Subcutaneous abdominal adipose tissue (tissue), 5 donors: ENCODE data around the gene RAPGEF1.

Experiments
- H3K27ac ChIP-seq: one replicate; pipeline ENCODE4 v1.7.0; 2013; ENCODE audit warnings: low read depth, mild to moderate bottlenecking, inconsistent platforms, low read length, moderate library complexity
- H3K27me3 ChIP-seq, 5 donors: one replicate each; pipeline ENCODE4 v1.7.0; 2013; ENCODE audit warnings: low read length in 5 of 5, inconsistent platforms in 1 of 5; ENCODE audit not compliant: control insufficient read depth in 5 of 5, insufficient read depth in 4 of 5
- H3K36me3 ChIP-seq, 5 donors: one replicate each; pipeline ENCODE4 v1.7.0; 2013; ENCODE audit warnings: low read length in 5 of 5; ENCODE audit not compliant: control insufficient read depth in 5 of 5, insufficient read depth in 5 of 5
- H3K4me1 ChIP-seq, 5 donors: one replicate each; pipeline ENCODE4 v1.7.0; 2013; ENCODE audit warnings: low read length in 5 of 5, mild to moderate bottlenecking in 3 of 5, moderate library complexity in 1 of 5; ENCODE audit not compliant: control insufficient read depth in 5 of 5, insufficient read depth in 5 of 5
- H3K4me3 ChIP-seq, 5 donors: one replicate each; pipeline ENCODE4 v1.7.0; 2013; ENCODE audit warnings: low read length in 5 of 5, low read depth in 1 of 5
- H3K9ac ChIP-seq, 5 donors: one replicate each; pipeline ENCODE4 v1.7.0; 2013; ENCODE audit warnings: low read length in 5 of 5, mild to moderate bottlenecking in 4 of 5, moderate library complexity in 3 of 5
- H3K9me3 ChIP-seq, 5 donors: one replicate each; pipeline ENCODE4 v1.7.0; 2013; ENCODE audit warnings: low read length in 5 of 5; ENCODE audit not compliant: control insufficient read depth in 5 of 5
- donor health status: healthy.
- donor health status: healthy.
- donor health status: healthy.
- donor health status: healthy.
- donor health status: healthy.

RAPGEF1 gene

DNA sequence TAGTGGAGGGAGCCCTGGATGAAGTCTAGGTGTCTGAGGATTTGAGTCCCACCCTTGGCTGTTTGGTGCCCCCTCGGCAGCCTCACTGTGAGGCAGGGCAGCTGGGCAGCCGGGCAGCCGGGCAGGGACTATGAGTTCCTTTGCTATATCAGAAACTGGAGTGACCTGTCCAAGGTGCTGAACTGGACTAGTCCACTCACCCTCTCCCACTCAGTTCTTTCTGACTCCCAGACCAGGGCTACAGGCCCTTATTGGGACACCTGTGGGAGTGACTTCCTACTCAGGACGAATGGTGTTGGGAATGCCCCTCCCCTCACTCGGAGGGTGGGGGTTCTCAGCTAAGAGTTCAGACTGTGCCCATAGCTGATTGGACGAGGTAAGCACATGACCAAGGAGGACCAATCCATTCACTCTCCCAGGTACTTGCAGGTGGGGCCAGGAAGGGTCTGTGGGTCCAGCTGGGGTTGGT is 34.1 kb upstream of the RAPGEF1 start:
- Histone ChIP-seq H3K27ac (no peak overlapping the region), H3K4me1 (peaks cover 0 to 2% (median 0%) of the 10 kb centered on the region in 5 donors), H3K9me3 (peaks cover 0 to 6% (median 2%) of the 10 kb centered on the region in 5 donors), H3K9ac (no peak overlapping the region), H3K27me3 (peaks cover 2 to 29% (median 21%) of the 10 kb centered on the region in 5 donors), H3K36me3 (no peaks in the 10 kb centered on the region), H3K4me3 (no peak overlapping the region)

DNA sequence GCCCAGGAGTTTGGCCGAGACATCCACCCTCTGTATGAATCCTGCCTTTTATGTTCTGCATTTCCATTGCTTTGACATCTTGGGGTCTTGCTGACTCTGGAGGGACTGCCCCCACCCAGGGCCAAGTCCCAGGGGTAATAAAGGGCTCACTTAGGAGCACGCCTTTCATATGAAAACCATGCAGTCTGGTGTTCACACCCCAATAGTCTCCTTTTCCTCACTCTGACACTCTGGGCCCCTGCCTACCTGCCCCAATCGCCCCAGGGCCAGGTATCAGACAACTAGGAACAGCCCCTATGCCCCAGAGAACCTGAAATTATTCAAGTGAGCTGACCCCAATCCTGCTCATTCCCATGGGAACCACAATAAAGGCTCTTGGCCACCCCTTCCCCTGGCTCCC is 33.1 kb upstream of the RAPGEF1 start:
- H3K36me3 ChIP-seq: no peaks in the 10 kb centered on the region
- no peak overlapping the region for H3K9ac ChIP-seq
- no peak overlapping the region for H3K27ac ChIP-seq
- peaks cover 2 to 29% (median 21%) of the 10 kb centered on the region in 5 donors for H3K27me3 ChIP-seq
- H3K4me1 ChIP-seq: peaks cover 0 to 2% (median 0%) of the 10 kb centered on the region in 5 donors
- no peaks in the 10 kb centered on the region for H3K9me3 ChIP-seq
- no peak overlapping the region for H3K4me3 ChIP-seq

DNA sequence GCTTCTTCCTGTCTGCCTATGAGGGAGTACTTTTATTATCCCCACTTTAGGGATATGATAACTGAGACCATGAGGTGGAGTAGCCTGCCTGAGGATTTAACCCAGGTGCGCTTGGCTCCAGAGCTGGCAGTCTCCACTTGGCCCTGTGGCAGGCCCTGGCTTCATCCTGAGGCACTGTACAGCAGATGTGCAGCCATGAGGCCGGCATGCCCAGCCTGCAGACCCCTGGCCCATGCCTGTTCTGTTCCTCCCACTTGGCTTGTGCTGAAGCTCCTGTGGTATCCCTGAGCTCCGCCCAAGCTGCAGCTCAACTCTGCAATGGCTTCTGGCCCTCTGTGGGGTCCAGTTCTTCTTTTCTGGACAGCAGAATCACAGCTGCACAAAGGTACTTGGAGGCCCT is 31.8 kb upstream of the RAPGEF1 start:
- H3K27me3 ChIP-seq: peaks cover 2 to 30% (median 21%) of the 10 kb centered on the region in 5 donors
- H3K4me1 ChIP-seq: peaks cover 0 to 2% (median 0%) of the 10 kb centered on the region in 5 donors

DNA sequence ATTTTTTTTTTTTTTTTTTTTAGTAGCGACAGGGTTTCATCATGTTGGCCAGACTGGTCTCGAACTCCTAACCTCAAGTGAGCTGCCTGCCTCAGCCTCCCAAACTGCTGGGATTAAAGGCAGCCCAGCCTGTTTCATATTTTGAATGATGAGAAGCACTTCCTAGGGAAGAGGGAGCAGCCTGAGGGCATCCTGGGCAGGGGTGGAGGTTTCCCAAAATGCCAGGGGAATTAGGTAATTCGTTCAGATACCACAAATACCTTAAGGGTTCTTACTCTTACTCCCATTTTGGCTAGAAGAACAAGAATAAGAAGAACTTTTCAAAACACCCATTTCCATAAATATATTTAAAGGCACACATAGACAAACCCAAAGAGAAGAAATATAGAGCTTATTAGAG is 29.5 kb upstream of the RAPGEF1 start:
- H3K27me3 ChIP-seq: peaks cover 2 to 25% (median 19%) of the 10 kb centered on the region in 5 donors

More for the DNA sequence above, 31.8 kb upstream of the RAPGEF1 start:
- no peak overlapping the region for H3K27ac ChIP-seq
- no peaks in the 10 kb centered on the region for H3K9me3 ChIP-seq
- H3K4me3 ChIP-seq: no peak overlapping the region
- H3K9ac ChIP-seq: no peak overlapping the region
- no peaks in the 10 kb centered on the region for H3K36me3 ChIP-seq

DNA sequence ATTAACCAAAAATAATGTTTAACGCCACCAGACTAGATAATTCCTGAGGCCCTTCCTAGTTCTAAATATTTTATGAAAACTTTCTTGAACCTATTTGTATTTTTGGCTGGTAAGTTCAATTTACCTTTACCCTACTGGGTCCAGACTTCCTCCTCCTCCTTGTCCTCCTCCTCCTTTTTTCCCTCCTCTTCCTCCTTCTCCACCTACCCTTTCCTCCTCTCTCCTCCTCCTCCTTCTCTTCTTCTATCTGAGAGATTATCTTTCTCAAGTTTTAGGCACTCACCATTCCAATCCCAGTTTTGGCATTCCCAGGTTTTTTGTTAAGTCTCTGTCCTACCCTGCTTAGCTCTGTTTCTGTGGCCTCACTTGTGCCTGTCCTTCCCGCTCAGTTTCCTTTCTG is 24.7 kb upstream of the RAPGEF1 start:
- Histone ChIP-seq H3K4me1 (peaks cover 0 to 6% (median 6%) of the 10 kb centered on the region in 5 donors), H3K27me3 (peaks cover 0 to 15% (median 6%) of the 10 kb centered on the region in 5 donors), H3K27ac (no peak overlapping the region), H3K9me3 (no peaks in the 10 kb centered on the region), H3K36me3 (no peaks in the 10 kb centered on the region), H3K9ac (no peak overlapping the region), H3K4me3 (no peak overlapping the region)

More for the DNA sequence above, 29.5 kb upstream of the RAPGEF1 start:
- H3K4me3 ChIP-seq: no peak overlapping the region
- peaks cover 0 to 2% (median 0%) of the 10 kb centered on the region in 5 donors for H3K4me1 ChIP-seq
- H3K9me3 ChIP-seq: no peaks in the 10 kb centered on the region
- H3K9ac ChIP-seq: no peak overlapping the region
- H3K27ac ChIP-seq: no peak overlapping the region
- no peaks in the 10 kb centered on the region for H3K36me3 ChIP-seq

DNA sequence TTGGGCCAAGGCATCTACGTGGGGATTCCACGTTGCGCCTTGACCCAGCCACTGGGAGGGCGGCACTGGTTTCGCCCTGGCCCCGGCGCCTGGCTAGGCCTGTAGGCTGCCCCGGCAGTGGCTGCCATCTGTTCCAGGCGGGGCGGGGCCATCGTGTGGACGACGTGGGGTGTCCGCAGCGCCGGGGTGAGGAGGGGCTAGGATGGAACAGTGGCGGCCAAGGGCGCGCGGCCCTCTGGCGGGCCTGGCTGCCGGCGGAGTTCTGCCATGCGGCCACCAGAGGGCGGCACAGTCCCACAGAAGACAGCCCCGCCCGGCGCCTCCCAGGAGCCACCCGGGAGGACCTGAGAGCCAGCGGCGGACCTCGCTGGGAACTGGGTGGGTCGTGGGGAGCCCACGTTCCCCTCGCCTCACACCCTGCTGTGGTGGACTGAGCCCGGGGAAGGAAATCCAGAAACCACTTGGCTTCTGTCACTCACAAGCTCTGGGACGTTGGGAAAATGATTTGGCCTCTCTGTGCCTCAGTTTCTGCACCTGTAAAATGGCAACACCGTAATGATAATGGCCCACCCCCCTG is 22.6 kb upstream of the RAPGEF1 start:
- Histone ChIP-seq H3K9me3 (no peaks in the 10 kb centered on the region), H3K4me3 (peak overlapping the region in 1 of 5 donors; percentile 17), H3K27me3 (peaks cover 0 to 17% (median 9%) of the 10 kb centered on the region in 5 donors), H3K36me3 (no peaks in the 10 kb centered on the region), H3K4me1 (peaks cover 0 to 6% (median 6%) of the 10 kb centered on the region in 5 donors), H3K27ac (no peak overlapping the region), H3K9ac (no peak overlapping the region)

DNA sequence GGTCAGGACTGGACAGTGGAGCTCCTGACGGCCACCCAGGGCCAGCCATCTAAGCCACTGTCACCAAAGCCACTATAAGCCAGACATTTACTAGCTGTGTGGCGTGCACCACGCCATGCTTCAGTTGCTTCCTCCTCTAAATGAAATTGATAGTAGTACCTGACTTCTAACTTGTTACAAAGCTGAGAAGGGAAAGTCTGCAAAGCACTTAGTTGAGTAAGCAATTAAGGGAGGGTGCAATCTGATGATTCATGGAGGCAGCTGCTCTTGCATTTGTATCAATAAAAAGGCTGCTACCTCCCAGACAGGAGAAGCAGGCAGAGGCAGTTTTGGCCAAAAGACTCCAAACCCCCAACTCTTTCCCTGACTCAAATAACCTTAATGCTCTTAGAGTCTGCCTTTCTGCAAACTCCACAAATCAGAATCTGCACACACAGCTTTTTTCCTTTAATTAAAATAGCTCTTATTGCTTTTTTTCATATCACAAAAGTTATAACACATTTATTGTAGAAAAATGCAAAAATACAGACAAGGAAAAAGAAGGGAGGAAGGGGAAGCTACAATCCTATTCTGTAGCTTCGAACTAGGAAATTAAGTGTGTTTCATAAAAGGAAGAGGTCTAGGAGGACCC is 19.3 kb upstream of the RAPGEF1 start:
- H3K4me3 ChIP-seq: no peak overlapping the region
- no peaks in the 10 kb centered on the region for H3K9me3 ChIP-seq
- no peaks in the 10 kb centered on the region for H3K36me3 ChIP-seq
- no peak overlapping the region for H3K9ac ChIP-seq
- peaks cover 3 to 12% (median 5%) of the 10 kb centered on the region in 5 donors for H3K27me3 ChIP-seq
- H3K4me1 ChIP-seq: peaks cover 0 to 6% (median 6%) of the 10 kb centered on the region in 5 donors
- H3K27ac ChIP-seq: no peak overlapping the region

DNA sequence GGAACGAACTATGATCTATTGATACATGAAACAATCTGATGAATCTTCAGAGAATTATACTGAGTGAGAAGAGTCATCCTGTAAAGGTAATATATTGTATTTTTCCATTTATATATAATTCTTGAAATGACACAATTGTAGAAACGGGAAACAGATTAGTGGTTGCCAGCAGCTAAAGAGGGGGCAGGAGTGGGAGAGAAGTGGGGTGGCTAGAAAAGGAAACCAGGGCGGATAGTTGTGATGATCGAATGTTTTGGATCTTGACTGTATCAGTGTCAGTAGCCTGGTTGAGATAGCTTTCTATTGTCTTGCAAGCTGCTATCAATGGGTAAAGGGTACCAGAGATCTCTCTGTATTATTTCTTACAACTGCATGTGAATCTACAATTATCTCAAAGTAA is 17.7 kb upstream of the RAPGEF1 start:
- H3K9me3 ChIP-seq: no peaks in the 10 kb centered on the region
- H3K36me3 ChIP-seq: no peaks in the 10 kb centered on the region
- H3K4me3 ChIP-seq: no peak overlapping the region
- no peak overlapping the region for H3K27ac ChIP-seq
- no peak overlapping the region for H3K9ac ChIP-seq
- peaks cover 3 to 12% (median 5%) of the 10 kb centered on the region in 5 donors for H3K27me3 ChIP-seq
- peaks cover 0 to 5% (median 4%) of the 10 kb centered on the region in 5 donors for H3K4me1 ChIP-seq

DNA sequence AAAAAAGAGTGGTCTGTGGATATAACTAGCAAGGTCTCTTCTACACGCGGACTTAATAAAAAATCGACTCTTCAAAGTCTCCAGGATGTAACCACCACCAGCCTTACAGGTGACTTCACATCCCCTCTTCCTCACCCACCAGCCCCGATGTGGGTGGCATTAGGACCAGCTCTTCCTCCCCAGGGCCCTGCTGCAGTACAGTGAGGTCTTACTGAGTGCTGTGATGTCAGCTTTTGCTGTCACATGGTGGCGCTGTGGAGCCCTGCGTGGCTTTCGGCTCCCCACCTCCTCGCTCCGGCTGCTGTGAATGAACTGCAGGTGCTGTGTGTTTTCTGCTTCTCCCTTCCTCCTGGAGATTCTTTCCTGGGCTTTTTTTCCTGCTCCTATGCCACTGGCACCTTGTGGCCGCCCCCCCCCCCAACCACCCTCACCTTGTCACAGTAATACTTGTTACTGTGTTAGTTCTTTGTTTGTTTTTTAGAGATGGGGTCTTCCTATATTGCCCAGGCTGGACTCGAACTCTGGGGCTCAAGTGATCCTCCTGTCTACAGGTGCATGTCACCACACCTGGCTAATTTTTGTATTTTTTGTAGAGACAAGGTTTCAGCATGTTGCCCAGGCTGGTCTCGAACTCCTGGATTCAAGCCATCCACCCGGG is 15.8 kb upstream of the RAPGEF1 start:
- no peaks in the 10 kb centered on the region for H3K9me3 ChIP-seq
- no peak overlapping the region for H3K9ac ChIP-seq
- peaks cover 0 to 12% (median 3%) of the 10 kb centered on the region in 5 donors for H3K27me3 ChIP-seq
- H3K4me3 ChIP-seq: no peak overlapping the region
- H3K4me1 ChIP-seq: peaks cover 0 to 2% (median 0%) of the 10 kb centered on the region in 5 donors
- H3K27ac ChIP-seq: no peak overlapping the region
- H3K36me3 ChIP-seq: no peaks in the 10 kb centered on the region

DNA sequence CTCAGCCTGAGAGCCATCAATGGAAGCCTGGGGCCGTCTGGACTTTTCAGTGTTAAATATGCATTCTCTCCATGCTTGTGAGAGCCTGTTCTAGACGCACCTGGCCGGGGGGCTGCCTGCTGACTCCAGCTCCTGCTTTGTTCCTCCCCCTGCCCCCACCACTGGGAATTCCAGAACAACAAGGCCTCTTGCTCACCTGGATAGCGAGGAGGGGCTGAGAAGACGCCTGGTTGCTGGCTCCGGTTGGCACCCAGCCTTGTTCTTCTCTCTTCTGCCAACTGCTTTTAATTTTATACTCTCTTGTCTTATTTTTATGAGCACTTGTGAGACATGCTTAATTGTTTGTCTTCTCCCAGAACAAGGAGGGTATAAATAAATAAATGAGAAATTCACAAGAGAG is 15.0 kb upstream of the RAPGEF1 start:
- Histone ChIP-seq H3K9me3 (no peaks in the 10 kb centered on the region), H3K36me3 (no peaks in the 10 kb centered on the region), H3K4me3 (no peak overlapping the region), H3K27me3 (peaks cover 0 to 12% (median 3%) of the 10 kb centered on the region in 5 donors), H3K27ac (no peak overlapping the region), H3K9ac (no peak overlapping the region), H3K4me1 (peaks cover 0 to 2% (median 0%) of the 10 kb centered on the region in 5 donors)
